ENCODE data around the gene CLSTN2.

The CLSTN2 gene

DNA sequence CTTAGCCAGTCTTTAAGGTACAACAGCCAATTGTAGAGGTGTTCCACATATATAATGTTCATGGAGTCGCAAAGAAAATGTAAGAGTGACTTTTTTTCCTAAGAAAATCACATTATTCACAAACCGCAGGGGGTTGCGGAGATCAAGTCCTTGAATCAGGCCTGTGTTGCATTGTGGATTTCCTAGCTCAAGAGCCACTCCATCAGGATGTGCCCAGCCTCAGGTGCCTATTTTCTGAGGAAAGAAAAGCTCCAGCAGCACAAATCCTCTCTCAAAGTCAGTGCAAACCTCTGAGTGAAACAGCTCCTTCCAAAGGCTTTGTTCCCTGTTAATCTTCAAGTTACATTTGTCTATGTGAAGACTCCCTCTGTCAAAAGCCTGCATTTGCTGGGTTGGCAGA lies 349.4 kb downstream of the CLSTN2 start:
- no peak for DNase-seq (ENCODE audit: low read depth, low spot score)

DNA sequence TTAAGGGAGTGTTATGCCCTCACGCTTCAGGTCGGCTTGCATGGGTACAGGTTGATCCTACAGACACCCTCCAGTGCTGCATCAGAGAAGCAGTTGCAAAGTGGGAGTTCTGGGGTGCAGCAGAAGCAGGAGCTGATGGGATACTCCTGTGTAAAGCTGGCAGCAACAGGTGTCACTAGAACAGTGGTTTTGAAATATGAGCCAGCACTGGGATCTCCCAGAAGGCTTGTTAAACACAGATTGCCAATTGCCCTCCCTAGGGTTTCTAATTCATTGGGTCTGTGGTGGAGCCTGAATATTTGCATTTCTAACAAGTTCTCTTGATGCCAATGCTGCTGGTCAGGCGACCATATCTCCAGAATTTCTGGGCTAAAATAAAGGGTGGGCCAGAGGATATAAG lies 350.4 kb downstream of the CLSTN2 start:
- DNase-seq (ENCODE audit: low read depth, low spot score) = no peak

DNA sequence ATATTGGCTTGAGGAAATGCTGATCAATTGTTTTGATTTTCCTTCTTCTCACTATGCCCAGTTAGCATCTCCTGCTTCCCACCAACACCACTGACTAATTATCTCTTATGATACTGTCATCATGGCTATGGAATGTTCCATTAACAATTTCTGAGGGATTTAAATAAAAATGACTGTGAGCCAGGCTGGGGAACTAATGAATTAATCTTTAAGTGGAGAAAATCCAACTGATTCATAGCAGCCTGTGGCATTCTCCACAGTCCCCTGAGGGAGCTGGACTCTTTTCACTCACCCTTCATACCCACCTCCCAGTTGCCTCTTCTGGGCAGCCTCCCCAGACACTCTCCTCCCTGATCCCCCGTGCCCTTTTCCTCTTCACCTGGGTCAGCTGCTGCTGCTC lies 353.6 kb downstream of the CLSTN2 start:
- DNase-seq (ENCODE audit: low read depth, low spot score) = no peak

DNA sequence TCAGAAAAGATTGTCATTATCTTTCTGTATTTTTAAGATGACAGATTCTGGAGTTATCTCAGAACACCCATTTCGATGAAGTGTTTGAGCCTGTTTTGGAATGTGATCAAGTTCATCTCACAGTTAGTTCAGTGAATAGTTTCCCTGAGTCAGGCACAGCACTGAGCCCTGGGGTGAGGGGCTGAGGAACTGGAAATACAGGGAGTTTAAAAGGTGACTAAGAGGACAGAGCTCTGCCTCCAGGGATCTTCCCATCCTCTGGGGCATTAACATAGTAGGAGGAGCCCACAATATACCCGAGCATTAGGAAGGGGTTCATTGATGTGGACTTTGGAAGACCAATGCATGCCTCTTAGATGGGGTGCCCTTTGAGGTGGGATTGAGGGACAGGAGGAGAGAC lies 355.1 kb downstream of the CLSTN2 start:
- DNase-seq (ENCODE audit: low read depth, low spot score) = no peak

DNA sequence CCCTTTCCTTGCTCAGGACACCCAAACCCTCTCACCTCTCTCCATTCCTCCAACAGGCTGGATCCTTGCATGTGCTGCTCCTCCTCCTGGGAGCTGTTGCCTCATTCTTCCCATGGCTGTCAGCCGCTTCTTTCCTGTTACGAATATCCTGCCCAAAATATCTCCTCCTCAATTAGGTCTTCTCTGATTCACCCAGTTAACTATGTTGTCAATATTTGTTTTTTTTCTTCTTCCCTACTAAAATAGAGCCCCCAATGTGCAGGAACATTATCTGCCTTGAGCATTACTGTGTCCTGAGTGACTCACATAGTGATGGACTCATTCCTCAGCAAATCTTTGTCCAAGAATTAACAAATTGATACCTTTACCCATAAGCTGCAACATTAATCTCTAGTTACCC lies 357.2 kb downstream of the CLSTN2 start:
- no peak for DNase-seq (ENCODE audit: low read depth, low spot score)

DNA sequence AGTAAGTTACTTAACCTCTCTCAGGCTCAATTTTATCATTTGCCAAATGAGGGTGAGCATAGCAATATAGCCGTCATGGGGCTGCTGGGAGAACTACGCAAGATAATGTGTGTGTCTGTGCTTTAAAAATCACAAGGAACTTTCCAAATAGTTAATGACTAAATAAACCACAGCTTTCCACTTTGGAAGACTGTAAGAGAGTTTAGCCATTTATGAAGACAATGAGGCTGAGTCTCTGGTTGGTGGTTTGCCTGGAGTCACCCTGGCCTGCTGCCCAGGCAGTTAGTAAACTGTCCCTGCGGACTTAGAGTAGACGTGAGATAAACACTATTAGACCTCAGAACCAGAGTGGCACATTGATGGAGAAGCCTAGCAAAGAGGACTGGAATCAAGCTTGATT lies 357.7 kb downstream of the CLSTN2 start:
- DNase-seq (ENCODE audit: low read depth, low spot score) = no peak

DNA sequence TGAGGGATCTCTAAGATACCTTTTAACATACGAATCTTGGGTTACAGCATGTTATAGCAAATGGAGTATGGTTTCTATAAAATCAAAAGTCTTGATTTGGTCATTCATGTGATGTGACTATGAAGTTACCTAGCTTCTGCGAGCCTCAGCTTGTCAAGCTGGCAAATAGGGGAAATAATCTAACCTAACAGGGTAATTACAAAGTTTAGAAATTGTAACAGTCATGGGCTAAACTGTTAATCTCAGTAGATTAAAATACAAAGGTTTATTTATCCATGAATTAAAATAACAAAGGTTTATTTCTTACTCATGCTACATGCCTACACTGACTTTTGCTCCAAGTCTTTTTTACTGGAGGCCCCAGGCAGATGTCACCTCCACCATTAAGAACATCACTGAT lies 359.1 kb downstream of the CLSTN2 start:
- DNase-seq (ENCODE audit: low read depth, low spot score) = no peak

DNA sequence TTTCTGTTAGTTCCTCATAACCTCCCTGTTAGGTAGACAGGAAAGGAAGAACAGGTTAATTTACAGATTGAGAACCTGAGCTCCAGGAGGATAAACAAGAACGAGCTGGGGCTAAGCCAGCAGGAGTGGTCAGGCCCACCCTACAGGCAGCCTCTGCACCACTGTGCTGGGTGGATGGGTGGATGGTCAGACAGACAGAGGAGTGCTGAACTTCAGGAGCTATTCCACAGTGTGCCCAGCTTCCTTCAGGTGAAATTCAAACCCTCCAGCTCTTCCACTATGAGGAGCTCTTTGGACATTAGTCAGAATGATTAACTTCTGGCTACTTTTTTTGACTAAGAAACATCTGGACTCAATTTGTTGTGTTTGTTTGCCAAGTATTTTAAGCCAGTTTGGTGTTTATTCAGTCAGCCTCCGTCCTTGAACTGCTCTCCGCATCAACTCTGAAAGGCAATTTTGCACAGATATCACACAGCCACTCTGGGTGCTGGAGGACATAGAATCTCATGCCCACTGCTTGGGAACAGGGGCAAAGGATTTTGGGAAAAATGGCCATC lies 361.9 kb downstream of the CLSTN2 start:
- peak; percentile 29 for DNase-seq (ENCODE audit: low read depth, low spot score)

DNA sequence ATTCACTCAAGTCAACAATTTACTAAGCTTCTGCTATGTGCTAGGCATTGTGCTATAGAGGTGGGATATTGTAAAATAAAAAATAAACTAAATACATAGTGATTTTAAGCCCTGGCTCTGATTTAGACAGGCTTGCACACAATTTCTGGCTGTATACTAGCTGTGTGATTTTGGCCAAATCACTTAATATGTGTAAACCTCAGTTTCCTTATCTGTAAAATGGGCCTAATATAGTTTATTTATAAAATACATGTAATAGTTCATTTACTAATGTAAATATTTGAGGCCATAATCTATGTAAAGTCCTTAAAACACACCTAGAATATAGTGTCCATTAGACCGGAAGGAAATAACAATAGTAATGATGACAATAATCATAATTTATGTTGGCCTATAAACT lies 363.1 kb downstream of the CLSTN2 start:
- DNase-seq (ENCODE audit: low read depth, low spot score) = no peak

DNA sequence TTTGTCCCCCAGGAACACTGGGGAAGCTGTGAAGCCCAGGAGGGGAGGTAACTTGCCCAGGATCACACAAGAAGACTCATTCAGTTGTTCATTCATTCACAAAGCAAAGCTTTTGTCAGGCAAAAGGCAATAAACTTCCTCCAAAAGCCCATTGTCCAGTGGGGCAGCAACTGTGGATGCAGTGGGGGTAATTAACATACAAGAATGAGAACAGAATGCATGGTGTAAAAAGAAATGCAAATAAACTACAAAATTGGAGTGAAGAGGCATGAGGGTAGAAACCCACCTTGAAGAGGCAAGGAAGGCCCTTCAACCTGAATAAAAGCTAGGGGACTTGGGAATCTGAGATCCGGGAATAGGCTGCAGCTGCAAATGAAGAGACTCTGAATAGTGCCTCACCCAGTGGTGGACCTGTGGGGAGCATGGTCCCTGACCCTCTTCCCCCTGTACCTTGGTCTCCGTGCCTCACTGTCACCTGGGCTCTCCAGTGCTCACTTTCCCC lies 363.6 kb downstream of the CLSTN2 start:
- no peak for DNase-seq (ENCODE audit: low read depth, low spot score)

DNA sequence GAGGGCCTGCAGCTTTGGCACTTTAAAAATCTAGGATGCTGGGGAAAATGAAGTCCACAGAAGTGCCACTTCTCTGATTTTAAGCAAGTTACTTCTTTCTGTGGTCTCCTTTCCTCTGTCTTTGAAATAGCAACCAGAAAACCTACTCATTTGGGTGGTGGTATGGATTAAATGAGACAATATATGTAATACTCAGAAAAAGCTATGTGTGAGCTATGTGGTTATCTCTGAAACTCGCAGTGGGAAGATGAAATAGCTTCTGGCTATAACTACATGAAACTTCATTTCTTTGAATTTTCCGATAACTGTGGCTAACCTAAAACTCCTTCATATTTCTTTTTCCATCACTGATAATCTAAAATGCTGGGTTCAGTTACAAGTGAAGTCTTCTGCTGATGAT lies 368.9 kb downstream of the CLSTN2 start:
- DNase-seq (ENCODE audit: low read depth, low spot score) = no peak

DNA sequence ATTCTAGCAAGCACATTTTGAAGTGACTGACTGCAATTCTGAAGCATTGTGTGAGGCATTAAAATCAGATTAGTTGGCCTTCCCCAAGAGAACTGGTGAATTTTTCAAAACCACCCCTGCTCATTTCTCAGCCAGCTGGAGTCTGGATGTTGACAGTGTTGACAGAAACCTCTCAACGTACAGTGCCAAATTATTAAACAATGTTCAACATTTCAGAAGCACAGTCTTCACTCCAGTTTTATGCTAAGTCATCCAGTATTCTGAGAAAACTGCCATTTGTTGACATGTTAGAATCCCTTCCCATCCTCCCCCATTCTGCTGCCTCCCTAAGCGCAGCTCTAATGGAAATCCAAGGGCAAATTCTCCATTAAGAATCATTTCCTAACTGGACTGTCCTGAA lies 373.6 kb downstream of the CLSTN2 start:
- DNase-seq (ENCODE audit: low read depth, low spot score) = no peak

DNA sequence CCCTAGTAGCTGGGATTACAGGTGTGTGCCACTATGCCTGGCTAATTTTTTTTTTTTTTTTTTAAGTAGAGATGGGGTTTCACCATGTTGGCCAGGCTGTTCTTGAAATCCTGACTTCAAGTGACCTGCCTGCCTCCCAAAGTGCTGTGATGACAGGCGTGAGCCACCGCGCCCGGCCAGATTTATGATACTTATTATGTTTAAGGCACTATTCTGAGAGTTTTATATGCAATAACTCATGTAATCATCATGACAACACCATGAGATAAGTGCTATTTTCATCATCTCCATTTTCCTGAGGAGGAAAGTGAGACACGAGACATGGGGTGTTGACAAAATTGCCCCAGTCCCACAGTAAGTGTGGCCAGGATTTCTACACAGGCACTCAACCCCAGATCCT lies 376.4 kb downstream of the CLSTN2 start:
- no peak for DNase-seq (ENCODE audit: low read depth, low spot score)

DNA sequence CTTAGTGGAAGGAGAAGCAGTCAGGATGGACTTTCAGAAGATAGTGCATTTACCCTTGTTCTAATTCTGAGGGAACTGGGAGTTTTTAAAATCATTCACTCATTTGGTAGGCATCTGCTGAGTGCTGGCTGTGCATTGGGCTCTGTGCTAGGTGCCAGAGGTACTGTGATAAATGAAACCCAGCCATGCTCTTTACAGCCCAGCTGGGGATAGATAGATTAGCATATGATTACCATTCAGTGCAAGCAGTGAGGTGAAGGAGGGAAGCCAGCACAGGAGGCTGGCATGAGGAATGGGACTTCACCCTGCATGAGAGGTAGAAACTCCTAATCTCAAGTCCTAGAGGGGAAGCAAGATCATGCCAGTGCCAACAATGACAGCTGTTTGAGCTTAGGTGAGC lies 381.0 kb downstream of the CLSTN2 start:
- DNase-seq (ENCODE audit: low read depth, low spot score) = no peak

DNA sequence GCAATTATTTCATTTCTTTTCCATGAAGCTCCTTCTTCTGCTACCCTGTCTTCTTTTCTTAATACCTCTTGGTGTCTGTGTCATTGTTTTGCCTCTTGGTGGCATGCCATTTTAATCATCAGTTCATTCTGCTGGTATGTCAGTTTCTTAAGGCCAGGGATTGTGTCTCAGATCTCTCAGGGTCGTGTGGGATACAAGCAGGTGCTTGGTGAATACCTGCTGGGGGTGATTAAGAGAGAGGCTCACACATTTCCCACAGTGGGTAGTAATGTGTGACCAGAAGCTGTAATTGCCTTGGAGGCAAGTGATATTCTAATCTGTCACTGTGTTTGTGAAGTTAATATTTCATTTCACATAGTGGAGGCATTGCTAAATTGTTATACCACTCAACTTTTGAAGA lies 381.5 kb downstream of the CLSTN2 start:
- no peak for DNase-seq (ENCODE audit: low read depth, low spot score)

DNA sequence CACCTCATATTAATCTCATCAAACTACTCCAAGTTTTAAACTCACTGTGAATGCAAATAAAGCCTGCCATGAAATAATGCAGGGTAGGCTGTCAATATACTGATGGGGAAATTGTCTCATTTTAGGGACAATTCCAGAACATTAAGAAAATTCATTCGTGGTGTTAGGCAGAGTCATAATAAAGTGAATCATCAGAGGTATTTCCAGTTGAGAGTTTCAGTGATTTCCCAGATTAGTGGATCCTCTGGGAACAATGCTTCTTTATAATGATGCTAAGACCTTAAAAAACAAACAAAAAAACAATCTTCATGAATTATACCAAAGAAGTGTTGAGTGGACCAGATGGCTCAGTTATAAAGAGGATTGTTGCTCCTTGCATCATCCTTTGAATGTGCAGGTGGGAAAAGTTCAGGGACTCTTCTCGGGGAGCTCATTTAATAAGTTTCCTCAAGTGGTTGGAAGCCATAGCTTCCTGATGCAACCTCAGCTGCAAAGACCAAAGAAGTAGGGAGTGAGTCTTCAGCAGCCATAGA lies 381.9 kb downstream of the CLSTN2 start:
- no peak for DNase-seq (ENCODE audit: low read depth, low spot score)

DNA sequence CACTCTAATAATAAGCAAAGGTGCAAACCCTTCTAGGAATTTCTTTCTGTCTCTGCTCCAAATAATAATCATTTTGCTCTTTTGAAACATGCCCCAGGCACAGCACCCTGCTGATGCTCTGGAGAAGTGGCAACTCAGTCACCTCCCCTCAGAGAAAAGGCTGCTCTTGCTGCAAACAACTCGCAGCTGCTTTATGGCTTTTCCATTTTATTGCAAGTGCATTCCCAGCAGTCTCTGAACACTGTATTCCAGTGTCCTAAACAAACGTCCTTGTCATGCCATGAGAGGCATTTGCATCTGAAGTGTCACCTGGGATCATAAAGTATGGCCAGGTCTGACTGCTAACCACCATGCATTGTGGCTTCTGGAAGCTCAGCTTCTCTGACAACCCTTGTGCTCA lies 384.8 kb downstream of the CLSTN2 start:
- no peak for DNase-seq (ENCODE audit: low read depth, low spot score)

DNA sequence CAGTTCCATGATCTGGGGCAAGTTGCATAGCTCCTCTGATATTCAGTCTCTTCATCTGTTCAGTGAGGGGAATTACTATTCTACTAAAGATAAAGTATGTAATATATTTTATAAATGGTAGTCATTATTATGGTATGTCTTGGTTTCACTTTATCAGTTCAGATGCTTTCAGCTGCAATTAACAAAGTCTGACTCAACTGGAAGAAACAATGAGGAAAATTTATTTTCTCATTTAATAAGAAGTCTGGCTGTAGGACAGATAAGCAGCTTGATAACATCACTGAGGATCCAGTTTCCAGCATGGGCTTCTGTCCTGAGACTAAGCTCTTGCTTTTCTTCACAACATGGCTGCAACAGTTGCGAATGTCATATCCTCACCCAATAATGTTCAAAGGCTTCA lies 388.6 kb downstream of the CLSTN2 start:
- DNase-seq (ENCODE audit: low read depth, low spot score) = no peak

DNA sequence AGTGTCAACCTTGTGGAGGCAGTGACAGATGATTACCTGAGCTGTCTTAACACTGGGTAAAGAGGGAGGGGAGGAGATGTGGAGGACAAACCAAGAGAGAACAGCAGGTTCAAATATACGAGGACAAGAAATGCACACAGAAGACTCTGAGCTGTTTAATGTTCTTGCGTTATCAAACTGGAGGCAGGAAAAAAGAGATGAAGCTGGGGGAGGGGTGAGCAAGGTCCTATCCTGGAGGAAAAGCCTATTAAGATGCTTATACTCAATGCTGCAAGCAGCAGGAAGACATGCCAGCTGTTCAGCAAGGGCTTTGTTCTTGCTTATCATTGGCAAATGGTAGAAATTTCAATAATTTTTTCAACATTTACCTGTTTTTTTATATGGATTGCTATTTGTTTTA lies 397.1 kb downstream of the CLSTN2 start:
- DNase-seq (ENCODE audit: low read depth, low spot score) = no peak

DNA sequence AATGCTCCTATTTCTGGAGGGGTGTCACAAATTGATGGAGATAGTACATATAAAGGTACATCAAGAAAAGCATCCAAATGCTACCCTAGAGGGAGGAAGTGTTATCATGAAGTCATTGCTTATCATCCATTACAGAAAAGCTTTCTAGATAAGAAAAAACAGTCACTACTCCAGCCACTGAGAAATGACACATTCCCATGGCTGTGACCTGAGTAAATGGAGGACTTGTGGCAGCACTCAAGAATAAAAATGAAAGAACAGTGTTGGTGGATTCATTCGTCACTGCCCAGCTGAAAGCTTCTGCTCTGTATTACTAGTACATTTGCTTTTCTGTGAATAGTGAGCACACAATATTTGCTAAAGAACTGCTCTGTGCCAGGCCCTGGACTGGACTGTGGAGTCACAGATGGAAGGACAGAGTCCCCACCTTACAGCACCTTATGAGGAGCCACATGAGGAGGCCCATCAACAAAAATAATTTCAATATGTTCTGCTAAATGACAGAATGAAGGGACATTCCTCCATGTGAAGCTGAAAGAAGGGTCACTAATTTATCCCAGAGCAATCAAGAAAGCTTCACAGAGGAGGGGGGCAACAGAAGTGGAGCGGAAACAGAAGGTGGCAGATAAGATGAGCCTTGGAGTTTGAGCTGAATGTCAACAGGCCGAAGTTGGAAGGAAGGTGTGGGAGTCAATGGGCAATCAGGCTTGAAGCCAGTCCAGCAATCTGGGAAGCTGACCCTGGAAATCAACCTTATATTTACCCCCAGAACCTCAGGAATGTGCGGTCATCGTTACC lies 399.3 kb downstream of the CLSTN2 start:
- DNase-seq (ENCODE audit: low read depth, low spot score) = no peak

DNA sequence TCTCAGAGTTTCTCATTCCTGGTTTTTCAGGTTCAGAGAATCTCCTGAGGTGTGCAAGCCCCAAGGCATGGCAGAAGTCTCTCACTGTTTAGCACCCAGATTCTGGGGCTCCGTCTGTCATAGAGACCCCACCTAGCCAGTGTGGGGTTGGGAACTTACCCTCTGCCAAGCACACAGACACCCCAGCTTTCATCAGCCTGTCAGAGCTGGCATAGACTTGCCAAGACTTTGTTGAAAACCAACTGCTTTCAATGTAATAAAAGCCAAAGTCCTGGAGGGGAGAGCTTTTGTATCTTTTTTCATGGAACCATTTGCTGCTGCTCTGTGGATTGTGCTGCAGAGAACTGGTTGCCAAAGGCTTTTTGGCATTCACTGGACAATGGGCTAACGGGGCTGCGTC lies 401.5 kb downstream of the CLSTN2 start:
- no peak for DNase-seq (ENCODE audit: low read depth, low spot score)

DNA sequence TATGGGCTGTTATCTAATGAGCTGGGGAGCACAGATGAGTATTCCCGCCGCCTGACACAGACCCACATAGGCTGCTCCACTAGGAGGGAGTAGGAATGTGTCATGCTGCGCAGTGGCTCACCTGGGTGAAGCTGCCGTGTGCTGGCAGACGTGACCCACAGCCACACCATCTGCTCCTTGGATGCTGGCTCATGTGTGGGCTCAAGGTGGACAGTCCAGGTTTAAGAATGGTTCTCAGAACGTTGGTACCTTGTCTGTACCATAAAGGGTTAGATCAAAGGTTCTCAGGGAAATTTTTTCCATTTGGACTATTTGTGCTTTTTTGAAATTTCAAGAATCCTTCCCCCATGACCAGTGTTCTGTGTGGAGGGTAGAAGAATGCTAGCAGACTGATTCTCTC lies 403.9 kb downstream of the CLSTN2 start:
- DNase-seq (ENCODE audit: low read depth, low spot score) = no peak

DNA sequence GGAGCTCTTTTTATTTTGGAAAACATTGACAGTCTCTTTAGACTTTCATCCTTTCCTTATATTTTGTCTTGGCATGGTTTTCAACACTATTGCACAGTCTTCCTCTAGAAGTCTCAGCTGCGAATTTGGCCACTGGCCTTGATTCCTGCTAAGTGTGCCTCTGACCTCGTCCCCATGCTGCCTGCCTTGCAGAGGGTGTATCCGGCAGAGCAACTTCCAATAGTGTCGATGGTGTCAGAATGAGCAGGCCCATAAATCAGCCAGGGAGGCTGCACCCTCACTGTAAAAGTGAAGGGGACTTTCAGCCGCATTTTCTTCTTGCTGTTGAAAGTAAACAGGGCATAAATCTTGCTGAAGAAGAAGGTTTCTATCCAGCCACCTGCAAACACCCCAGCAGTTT lies 406.2 kb downstream of the CLSTN2 start:
- DNase-seq (ENCODE audit: low read depth, low spot score) = no peak

All from brain pericyte (primary cell).